DMS53 (cell line): ENCODE results near the gene MAP3K13.

Experiments
- DNase-seq: peaks from one replicate; lab custom pipeline; 2025; lab: John Stamatoyannopoulos, UW

The MAP3K13 gene

GRCh38 chr3:185508335-185508991 is 145.5 kb downstream of the MAP3K13 start:
- DNase-seq = no peak

GRCh38 chr3:185511711-185512110 is 148.8 kb downstream of the MAP3K13 start:
- no peak for DNase-seq

- DNase-seq = no peak
Observed at GRCh38 chr3:185517387-185518130, 154.6 kb downstream of the MAP3K13 start.

- no peak for DNase-seq
Observed at GRCh38 chr3:185519021-185519420, 156.1 kb downstream of the MAP3K13 start.

GRCh38 chr3:185521349-185522138 is 158.6 kb downstream of the MAP3K13 start:
- no peak for DNase-seq

GRCh38 chr3:185526349-185526951 is 163.5 kb downstream of the MAP3K13 start:
- no peak for DNase-seq

- DNase-seq = no peak
Observed at GRCh38 chr3:185527364-185527763, 164.4 kb downstream of the MAP3K13 start.

GRCh38 chr3:185528532-185528931 is 165.6 kb downstream of the MAP3K13 start:
- DNase-seq = no peak

GRCh38 chr3:185530856-185531255 is 167.9 kb downstream of the MAP3K13 start:
- no peak for DNase-seq

- DNase-seq = no peak
Observed at GRCh38 chr3:185532901-185533300, 170.0 kb downstream of the MAP3K13 start.

GRCh38 chr3:185534511-185534910 is 171.6 kb downstream of the MAP3K13 start:
- DNase-seq = no peak

GRCh38 chr3:185537369-185537970 is 174.5 kb downstream of the MAP3K13 start:
- peak; percentile 81 for DNase-seq
